ENCODE measurements around the gene TSEN2.

TSEN2 gene

GRCh38 chr3:12566976-12567375 lies 82.7 kb downstream of the TSEN2 start:
- H3K36me3 Mint-ChIP-seq (ENCODE audit: insufficient read depth), result peaks cover 36% of the 10 kb centered on the region
- no peak overlapping the region for H3K4me3 Mint-ChIP-seq
- H3K4me1 Mint-ChIP-seq (ENCODE audit: low read depth in 2 of 2), result peaks cover 11 to 14% of the 10 kb centered on the region in 2 donors
- DNase-seq (no peak), ATAC-seq (replicated peaks) (no peak)
- no peaks in the 10 kb centered on the region for H3K27me3 Mint-ChIP-seq
- no peaks in the 10 kb centered on the region for H3K9me3 Mint-ChIP-seq
- H3K27ac Mint-ChIP-seq, result no peak overlapping the region

- H3K9me3 Mint-ChIP-seq, result no peaks in the 10 kb centered on the region
- peak overlapping the region in 1 of 2 donors; percentile 25 for H3K27ac Mint-ChIP-seq
- no peak for DNase-seq
- H3K27me3 Mint-ChIP-seq, result no peaks in the 10 kb centered on the region
- ATAC-seq (replicated peaks), result no peak
- H3K36me3 Mint-ChIP-seq (ENCODE audit: insufficient read depth), result peaks cover 54% of the 10 kb centered on the region
- H3K4me3 Mint-ChIP-seq, result no peak overlapping the region
- peaks cover 6 to 14% of the 10 kb centered on the region in 2 donors for H3K4me1 Mint-ChIP-seq (ENCODE audit: low read depth in 2 of 2)
These were observed 84.5 kb downstream of the TSEN2 start for GRCh38 chr3:12568747-12569146.

DNA sequence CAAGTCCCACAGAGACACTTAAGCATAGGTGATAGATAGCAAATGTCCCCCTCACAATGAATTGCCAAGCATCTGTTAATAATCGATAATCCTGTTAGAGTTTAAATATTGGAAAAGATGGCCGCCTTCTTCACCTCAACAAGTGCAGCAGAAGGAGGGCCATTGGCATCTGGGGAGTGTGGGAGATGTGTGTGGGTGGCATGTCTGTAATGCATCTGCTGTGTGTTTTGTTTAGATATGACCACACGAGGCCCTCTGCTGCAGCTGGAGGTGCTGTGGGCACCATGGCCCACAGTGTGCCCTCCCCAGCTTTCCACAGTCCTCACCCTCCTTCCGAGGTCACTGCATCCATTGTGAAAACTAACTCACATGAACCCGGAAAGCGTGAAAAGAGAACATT lies 85.6 kb downstream of the TSEN2 start:
- DNase-seq (no peak), ATAC-seq (replicated peaks) (no peak)
- Mint-ChIP-seq H3K4me1 (ENCODE audit: low read depth in 2 of 2) (peaks cover 5 to 9% of the 10 kb centered on the region in 2 donors), H3K36me3 (ENCODE audit: insufficient read depth) (peaks cover 65% of the 10 kb centered on the region), H3K4me3 (no peak overlapping the region), H3K27ac (no peak overlapping the region), H3K27me3 (no peaks in the 10 kb centered on the region), H3K9me3 (no peaks in the 10 kb centered on the region)

DNA sequence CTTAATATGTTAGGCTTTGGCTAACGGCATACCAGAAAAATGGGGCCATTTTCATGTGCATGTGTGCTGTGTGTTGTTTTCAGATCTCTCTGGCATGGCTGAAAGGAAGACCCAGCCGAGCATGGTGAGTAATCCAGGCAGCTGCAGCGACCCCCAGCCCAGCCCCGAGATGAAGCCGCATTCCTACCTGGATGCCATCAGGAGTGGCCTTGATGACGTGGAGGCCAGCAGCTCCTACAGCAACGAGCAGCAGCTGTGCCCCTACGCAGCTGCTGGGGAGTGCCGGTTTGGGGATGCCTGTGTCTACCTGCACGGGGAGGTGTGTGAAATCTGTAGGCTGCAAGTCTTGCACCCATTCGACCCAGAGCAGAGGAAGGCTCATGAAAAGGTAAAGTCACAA lies 87.7 kb downstream of the TSEN2 start:
- H3K4me3 Mint-ChIP-seq, result no peak overlapping the region
- H3K9me3 Mint-ChIP-seq, result no peaks in the 10 kb centered on the region
- no peak overlapping the region for H3K27ac Mint-ChIP-seq
- peaks cover 83% of the 10 kb centered on the region for H3K36me3 Mint-ChIP-seq (ENCODE audit: insufficient read depth)
- peaks cover 1 to 5% of the 10 kb centered on the region in 2 donors for H3K4me1 Mint-ChIP-seq (ENCODE audit: low read depth in 2 of 2)
- ATAC-seq (replicated peaks) (no peak), DNase-seq (no peak)
- no peaks in the 10 kb centered on the region for H3K27me3 Mint-ChIP-seq

DNA sequence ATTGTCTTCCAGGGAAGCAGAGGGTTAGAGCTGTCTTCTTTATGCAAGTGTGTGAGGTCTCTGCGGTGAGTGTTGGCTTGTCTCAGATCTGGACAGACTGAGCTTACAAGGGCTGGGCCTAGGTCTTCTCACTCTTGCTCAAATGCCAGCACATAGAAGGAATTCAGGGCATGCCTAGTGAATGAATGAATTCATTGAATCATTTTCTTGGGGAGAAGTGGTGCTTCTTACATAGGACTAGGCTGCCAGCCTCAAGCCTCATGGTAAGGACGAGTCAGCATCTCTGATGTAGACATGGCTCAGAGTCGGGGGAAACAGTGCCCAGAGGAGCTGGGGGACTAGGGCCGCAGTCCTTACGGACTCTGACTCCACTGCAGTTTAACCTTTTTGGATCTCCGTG lies 89.9 kb downstream of the TSEN2 start:
- peaks cover 96% of the 10 kb centered on the region for H3K36me3 Mint-ChIP-seq (ENCODE audit: insufficient read depth)
- ATAC-seq (replicated peaks) (no peak), DNase-seq (no peak)
- no peaks in the 10 kb centered on the region for H3K4me1 Mint-ChIP-seq (ENCODE audit: low read depth in 2 of 2)
- no peaks in the 10 kb centered on the region for H3K27me3 Mint-ChIP-seq
- H3K27ac Mint-ChIP-seq, result peak overlapping the region in 1 of 2 donors; percentile 11
- H3K9me3 Mint-ChIP-seq, result no peaks in the 10 kb centered on the region
- no peak overlapping the region for H3K4me3 Mint-ChIP-seq

GRCh38 chr3:12574661-12575060 lies 90.4 kb downstream of the TSEN2 start:
- H3K27ac Mint-ChIP-seq, result no peak overlapping the region
- H3K27me3 Mint-ChIP-seq, result no peaks in the 10 kb centered on the region
- ATAC-seq (replicated peaks) (no peak), DNase-seq (no peak)
- peaks cover 95% of the 10 kb centered on the region for H3K36me3 Mint-ChIP-seq (ENCODE audit: insufficient read depth)
- H3K9me3 Mint-ChIP-seq, result no peaks in the 10 kb centered on the region
- no peak overlapping the region for H3K4me3 Mint-ChIP-seq
- H3K4me1 Mint-ChIP-seq (ENCODE audit: low read depth in 2 of 2), result peaks cover 2 to 3% of the 10 kb centered on the region in 2 donors

DNA sequence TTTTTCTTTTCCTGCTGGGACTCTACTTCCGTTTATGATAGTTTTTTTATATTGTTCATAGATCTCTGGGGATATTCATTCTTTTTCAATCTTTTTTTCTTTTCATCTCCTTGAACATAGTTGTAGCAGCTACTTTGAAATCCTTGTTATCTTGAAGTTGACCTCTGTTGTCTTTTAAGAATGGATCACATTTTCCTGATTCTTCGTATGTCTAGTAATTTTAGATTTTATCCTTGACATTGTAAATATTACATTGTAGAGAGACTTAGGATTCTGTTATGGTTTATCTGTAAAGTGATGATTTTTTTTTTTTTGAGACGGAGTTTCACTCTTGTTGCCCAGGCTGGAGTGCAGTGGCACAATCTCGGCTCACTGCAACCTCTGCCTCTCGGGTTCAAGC lies 93.1 kb downstream of the TSEN2 start:
- Mint-ChIP-seq H3K4me3 (no peak overlapping the region), H3K27me3 (no peaks in the 10 kb centered on the region), H3K27ac (no peak overlapping the region), H3K9me3 (no peaks in the 10 kb centered on the region), H3K4me1 (ENCODE audit: low read depth in 2 of 2) (peaks cover 2 to 8% of the 10 kb centered on the region in 2 donors), H3K36me3 (ENCODE audit: insufficient read depth) (peaks cover 87% of the 10 kb centered on the region)
- no peak for DNase-seq
- ATAC-seq (replicated peaks), result no peak

DNA sequence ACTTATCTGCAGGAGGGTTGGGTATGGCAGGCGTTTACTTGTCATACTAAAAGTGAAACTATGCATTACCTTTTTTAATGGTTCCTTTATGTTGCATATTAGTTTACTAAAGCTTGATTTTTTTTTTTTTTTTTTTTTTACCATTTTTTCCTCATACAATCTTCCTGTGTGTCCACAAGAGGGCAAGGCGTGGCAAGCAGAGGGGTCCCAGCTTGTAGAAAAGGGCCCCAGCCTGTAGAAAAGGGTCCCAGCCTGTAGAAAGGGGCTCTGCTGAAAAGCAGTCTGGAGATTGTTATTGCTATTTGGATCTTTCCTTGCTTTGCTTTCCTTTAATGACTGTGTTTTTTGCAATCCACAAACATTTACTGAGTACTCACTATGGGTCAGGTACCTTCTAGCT lies 94.5 kb downstream of the TSEN2 start:
- ATAC-seq (replicated peaks), result no peak
- no peak for DNase-seq
- no peak overlapping the region for H3K4me3 Mint-ChIP-seq
- peaks cover 2 to 8% of the 10 kb centered on the region in 2 donors for H3K4me1 Mint-ChIP-seq (ENCODE audit: low read depth in 2 of 2)
- no peaks in the 10 kb centered on the region for H3K9me3 Mint-ChIP-seq
- peaks cover 87% of the 10 kb centered on the region for H3K36me3 Mint-ChIP-seq (ENCODE audit: insufficient read depth)
- peak overlapping the region in 1 of 2 donors; percentile 44 for H3K27ac Mint-ChIP-seq
- H3K27me3 Mint-ChIP-seq, result no peaks in the 10 kb centered on the region

GRCh38 chr3:12579456-12579855 lies 95.2 kb downstream of the TSEN2 start:
- Mint-ChIP-seq H3K27ac (peak overlapping the region in 1 of 2 donors; percentile 44), H3K9me3 (no peaks in the 10 kb centered on the region), H3K4me1 (ENCODE audit: low read depth in 2 of 2) (peaks cover 2 to 8% of the 10 kb centered on the region in 2 donors), H3K36me3 (ENCODE audit: insufficient read depth) (peaks cover 87% of the 10 kb centered on the region), H3K27me3 (no peaks in the 10 kb centered on the region), H3K4me3 (no peak overlapping the region)
- ATAC-seq (replicated peaks) (no peak), DNase-seq (no peak)

DNA sequence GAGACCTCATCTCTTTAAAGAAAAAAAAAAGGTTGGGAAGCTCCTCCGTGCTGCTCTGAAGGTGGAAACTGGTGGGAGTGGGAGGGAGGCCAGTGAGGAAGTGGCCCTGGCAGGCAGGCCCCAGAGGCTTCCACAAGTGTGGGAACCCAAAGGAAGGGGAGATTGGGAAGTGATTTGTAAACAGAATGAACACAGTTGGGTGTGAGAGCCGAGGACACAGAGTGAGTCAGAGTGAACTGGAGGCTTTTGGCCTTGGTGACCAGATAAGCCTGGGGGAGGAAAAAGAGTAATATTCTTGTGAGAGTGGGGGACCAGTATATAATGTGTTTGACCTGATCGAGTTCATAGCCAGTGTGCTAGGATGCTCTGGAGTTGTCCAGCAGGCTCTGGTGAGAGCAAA lies 95.6 kb downstream of the TSEN2 start:
- H3K27ac Mint-ChIP-seq, result peak overlapping the region in 1 of 2 donors; percentile 44
- DNase-seq, result no peak
- no peak for ATAC-seq (replicated peaks)
- peaks cover 88% of the 10 kb centered on the region for H3K36me3 Mint-ChIP-seq (ENCODE audit: insufficient read depth)
- H3K4me3 Mint-ChIP-seq, result no peak overlapping the region
- H3K4me1 Mint-ChIP-seq (ENCODE audit: low read depth in 2 of 2), result peaks cover 2 to 8% of the 10 kb centered on the region in 2 donors
- no peaks in the 10 kb centered on the region for H3K9me3 Mint-ChIP-seq
- H3K27me3 Mint-ChIP-seq, result no peaks in the 10 kb centered on the region

- Mint-ChIP-seq H3K27me3 (no peaks in the 10 kb centered on the region), H3K9me3 (no peaks in the 10 kb centered on the region), H3K36me3 (ENCODE audit: insufficient read depth) (peaks cover 87% of the 10 kb centered on the region), H3K4me3 (no peak overlapping the region), H3K4me1 (ENCODE audit: low read depth in 2 of 2) (peaks cover 3 to 8% of the 10 kb centered on the region in 2 donors), H3K27ac (no peak overlapping the region)
- ATAC-seq (replicated peaks), result no peak
- DNase-seq, result no peak
These were observed 98.5 kb downstream of the TSEN2 start for GRCh38 chr3:12582730-12583129.
